Activated T-helper 1 cell treated with anti-CD3 and anti-CD28 coated beads, Interleukin-2, amount 50 U/mL, for 16 hours (primary cell): Measurements from ENCODE around the gene PSMD9.
A peak's percentile ranks its signal among the peaks of the same experiment; 100 is the strongest.
"Not testable (repeated sequence)": the region's sequence is repeated elsewhere in the genome, so short reads cannot be mapped to it uniquely, and the experiment has no call there.

Source experiments
- DNase-seq, 2 donors: peaks; one replicate each; pipeline ENCODE4 v3.0.0-alpha.2; 2020; ENCODE audit warnings: low read depth in 1 of 2, low spot score in 1 of 2

The PSMD9 gene

DNA sequence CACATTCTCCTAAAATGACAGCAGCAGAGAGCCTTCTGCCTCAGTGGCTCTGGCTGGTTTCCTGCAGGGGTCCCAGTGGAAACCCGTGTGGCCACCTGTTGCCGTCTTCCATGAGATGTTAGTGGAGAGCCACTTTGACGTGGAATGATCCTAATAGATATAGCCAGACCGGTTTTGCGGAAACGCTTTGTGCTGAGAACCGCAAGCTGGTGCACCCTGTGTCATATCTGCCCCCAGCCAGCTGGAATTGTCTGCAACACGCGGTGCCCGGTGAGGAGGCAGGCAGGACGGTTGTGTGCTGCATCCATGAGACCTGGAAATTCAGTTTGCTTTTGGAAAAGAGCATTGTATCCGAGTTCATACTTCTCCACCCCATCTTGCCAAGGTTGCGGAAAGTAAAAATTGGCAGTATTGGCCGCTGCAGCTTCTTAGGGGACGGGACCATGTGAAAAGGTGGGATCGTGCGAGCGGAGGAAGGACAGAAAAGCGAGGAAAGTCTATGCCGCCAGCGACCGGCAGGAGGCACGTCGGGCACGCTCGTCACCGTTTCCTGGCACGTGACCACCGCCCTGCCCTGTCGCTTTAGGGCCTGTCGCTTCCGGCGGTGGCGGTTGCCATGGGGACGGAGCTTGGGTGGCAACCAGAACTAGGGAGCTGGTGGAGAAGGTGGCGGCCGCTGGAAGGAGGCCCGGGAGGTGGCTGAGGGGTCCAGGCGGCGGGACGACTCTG, 29.5 kb downstream of the PSMD9 start, which contains the start of gene CFAP251:
Gene CFAP251, plus strand, starts transcription at position 643 of the 729 bp plus-strand sequence. CDS start 2,714 bp downstream, outside the sequence.
- peak; percentile 90 to 93 for DNase-seq

- DNase-seq: no peak
Observed at GRCh38 chr12:121918679-121919038, 30.1 kb downstream of the PSMD9 start.

GRCh38 chr12:121921066-121921465, 32.5 kb downstream of the PSMD9 start:
- DNase-seq: no peak

DNA sequence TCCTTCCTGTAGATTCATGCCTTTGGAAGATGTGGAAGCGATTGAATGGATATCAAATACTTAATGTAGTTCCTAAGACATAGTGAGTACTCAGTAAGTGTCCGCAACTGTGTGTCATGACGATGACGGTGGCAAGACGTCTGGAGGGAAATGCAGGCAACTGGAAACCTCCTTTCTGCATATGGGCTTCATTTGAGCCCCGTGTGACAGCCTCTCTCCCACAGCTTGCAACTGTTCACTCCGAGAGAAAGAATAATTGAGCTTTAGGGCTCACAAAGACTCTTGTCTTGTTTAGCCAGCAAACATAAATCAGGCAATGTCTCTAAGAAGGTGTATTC, 36.7 kb downstream of the PSMD9 start:
- no peak for DNase-seq

GRCh38 chr12:121926874-121927706, 38.5 kb downstream of the PSMD9 start:
- DNase-seq: no peak

DNA sequence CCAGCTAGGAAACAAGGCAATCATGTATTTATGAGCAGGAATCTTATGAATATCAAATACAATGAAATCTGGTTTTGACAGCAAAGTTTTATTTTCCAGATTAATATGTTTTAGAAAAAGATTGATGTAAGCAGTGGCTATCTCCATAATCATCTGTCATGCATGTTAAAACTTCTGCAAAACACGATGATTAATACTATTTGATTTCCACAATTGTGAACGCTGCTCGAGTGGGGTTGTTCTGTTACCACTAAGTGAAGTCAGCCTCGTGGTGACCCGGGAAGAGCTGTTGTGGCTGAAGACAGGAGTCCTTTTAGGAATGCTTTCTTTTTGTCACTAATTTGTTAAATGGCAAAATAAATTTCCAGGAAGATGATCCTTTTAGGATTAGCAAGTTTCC, 39.2 kb downstream of the PSMD9 start:
- no peak for DNase-seq

GRCh38 chr12:121929545-121929944, 41.0 kb downstream of the PSMD9 start:
- DNase-seq: not testable (repeated sequence)

- no peak for DNase-seq
Observed at GRCh38 chr12:121930862-121931261, 42.3 kb downstream of the PSMD9 start.

DNA sequence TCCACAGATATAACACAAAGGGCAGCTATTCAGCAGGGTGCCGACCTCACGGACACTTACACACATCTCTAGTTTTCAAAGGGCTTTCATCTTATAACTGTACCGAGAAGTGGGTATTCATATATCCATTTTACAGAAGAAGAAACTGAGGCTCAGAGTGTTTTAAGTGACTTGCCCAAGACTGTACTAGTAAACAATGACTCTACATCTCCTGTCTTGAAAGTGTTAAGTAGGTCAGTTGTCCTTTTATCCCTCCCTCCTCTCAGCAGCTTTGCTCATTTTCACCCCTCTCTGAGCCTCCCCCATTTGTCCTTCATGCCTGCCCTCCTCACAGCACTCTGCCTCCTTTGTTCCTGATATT, 43.6 kb downstream of the PSMD9 start:
- no peak for DNase-seq

- DNase-seq: no peak
Observed at GRCh38 chr12:121932914-121933521, 44.4 kb downstream of the PSMD9 start.

- DNase-seq: no peak
Observed at GRCh38 chr12:121933522-121934308, 45.1 kb downstream of the PSMD9 start.

DNA sequence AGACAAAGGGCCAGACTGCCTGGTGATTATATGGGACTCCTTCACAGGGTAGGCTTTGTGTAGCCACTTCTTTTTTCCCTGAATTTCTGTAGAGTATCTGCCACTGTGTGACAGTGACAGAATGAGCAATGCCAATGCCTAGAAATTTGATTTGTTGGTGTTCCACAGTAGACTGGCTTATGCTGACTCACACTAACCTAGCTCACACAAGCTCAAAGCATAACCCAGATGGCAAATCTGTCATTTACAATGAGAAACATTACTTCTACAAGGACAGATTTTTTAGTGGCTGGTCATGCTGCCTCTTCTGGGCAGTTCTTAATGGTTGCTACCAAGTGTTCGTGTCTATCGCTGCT, 45.7 kb downstream of the PSMD9 start:
- DNase-seq: no peak

DNA sequence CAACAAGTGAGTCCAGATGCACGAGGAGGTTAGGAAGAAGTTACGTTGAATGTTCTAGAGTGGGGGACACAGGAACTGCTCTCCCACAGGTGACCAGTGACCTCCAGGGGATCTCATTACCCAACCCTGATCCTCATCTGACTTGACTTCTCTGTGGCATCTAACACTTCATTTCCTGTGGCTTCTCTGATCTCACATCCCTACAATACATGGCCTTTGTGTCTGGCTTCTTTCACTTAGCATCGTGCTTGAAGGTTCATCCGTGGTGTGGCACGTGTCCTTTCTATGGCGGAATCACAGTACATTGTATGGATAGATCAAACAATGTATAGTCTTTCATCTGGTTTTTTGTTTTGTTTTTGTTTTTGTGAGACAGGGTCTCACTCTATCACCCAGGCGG, 49.1 kb downstream of the PSMD9 start:
- no peak for DNase-seq

GRCh38 chr12:121939186-121939585, 50.6 kb downstream of the PSMD9 start:
- DNase-seq: no peak

DNA sequence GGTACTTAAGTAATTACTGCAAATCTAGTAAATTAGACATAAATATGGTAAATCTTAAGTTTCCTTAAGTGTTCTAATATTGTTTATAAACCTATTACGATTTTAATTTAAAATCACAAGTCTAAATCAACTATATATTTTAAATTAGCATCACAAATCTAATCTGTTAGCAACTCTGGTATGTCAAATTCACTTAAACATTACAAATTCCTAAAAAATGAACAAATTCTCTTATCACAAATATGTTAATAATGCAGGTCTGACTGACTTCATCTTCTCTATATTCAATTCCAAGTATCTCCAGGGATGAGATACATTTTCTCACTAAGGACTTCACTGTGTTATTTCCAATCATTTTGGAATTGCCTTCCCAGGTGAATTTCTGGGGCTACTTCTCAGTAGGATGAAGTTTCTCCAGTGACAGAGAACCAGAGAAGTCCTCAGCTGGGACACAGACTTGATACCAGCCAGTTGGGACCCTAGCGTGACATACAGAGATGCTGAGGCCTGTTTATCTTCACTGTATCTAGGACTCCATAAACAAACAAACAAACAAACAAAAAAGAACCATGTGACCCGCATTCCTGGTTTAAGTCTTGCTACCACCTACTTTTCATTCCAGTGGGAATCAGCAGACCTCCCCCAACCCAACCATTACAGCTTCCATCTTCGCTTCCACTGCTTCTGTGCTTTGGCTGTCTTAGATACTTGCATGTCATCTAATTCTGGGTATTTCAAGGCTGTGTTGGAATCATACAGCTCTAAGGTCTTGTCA, 51.6 kb downstream of the PSMD9 start:
- no peak for DNase-seq

- DNase-seq: no peak
Observed at GRCh38 chr12:121942145-121942718, 53.6 kb downstream of the PSMD9 start.

DNA sequence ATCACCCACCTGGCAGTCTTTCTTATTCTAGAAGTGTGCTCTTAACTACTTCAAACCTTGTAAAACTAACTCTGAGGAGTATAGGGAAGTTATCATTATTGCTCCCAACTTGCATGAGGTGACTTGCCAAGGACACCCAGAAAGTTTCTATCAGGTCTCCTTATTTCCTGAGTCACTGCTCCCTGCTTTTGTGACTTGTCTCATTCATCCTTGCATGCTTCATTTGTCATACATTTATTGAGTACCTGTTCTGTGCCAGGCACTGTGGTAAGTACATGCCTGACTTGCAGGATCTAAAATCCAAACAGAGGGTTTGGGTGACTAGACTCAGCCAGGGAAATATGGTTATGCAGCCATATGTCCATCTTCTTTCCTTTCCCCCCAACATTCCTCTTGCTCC, 55.3 kb downstream of the PSMD9 start:
- DNase-seq: no peak

- no peak for DNase-seq
Observed at GRCh38 chr12:121946313-121947025, 57.9 kb downstream of the PSMD9 start.

- DNase-seq: no peak
Observed at GRCh38 chr12:121947981-121948380, 59.4 kb downstream of the PSMD9 start.
